ENCODE measurements around the gene C12orf75. TPM values are rescaled to one million over a fixed set of nuclear protein-coding genes. Genes with fewer than 3 reads are reported as not detected.

Gene C12orf75
- total RNA-seq, 1 experiment from 2014 or later: 46.0 TPM

DNA sequence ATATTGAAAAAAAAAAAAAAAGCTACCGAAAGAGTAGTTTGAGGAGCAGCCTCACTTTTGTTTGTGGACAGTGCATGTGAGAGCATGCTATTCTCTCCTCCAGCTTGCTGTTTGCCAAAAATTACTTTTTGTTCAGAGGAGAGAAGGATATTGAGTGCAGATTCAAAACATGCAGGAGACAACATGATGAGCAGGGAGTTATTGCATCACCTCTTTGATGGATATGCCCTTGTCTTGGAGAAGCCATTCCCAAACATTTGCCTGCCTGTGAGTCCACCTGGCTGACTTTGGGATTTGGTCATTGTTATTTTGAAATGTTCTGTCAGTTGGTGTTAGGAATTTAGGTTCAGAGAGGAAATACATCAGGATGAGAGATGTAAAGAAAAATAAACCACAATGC lies 2.4 kb downstream of the C12orf75 start:
- no peak for DNase-seq (ENCODE audit: low spot score)
- no TSS peak for BruUV-seq (replicated peaks)
- H3K27ac ChIP-seq (ENCODE audit: low read depth, low read length, poor library complexity, severe bottlenecking): no peak overlapping the region
- no peak overlapping the region for H3K4me3 ChIP-seq (ENCODE audit: low read depth, low read length, poor library complexity, severe bottlenecking)
- ChIA-PET POLR2A (ENCODE audit: low non-redundant PET) (no interaction called here), CTCF (no interaction called here)
- no peaks in the 10 kb centered on the region for H3K27me3 ChIP-seq (replicated peaks; ENCODE audit: insufficient read depth, low read depth, low read length, poor library complexity)
- H3K36me3 ChIP-seq (ENCODE audit: insufficient read depth, low read length, poor library complexity, severe bottlenecking): no peaks in the 10 kb centered on the region
- no peaks in the 10 kb centered on the region for H3K9me3 ChIP-seq (ENCODE audit: low read depth, low read length, poor library complexity, severe bottlenecking)
- no peak for TF ChIP-seq EZH2 (IDR thresholded peaks at IDR 0.05; ENCODE audit: borderline replicate concordance, low read depth, low read length, poor library complexity, severe bottlenecking)
- H3K4me1 ChIP-seq (ENCODE audit: insufficient read depth, low read length, poor library complexity, severe bottlenecking): peaks cover 9% of the 10 kb centered on the region
- intact Hi-C loops (cut with micrococcal nuclease; ENCODE audit: unreplicated experiment): no loop called here

DNA sequence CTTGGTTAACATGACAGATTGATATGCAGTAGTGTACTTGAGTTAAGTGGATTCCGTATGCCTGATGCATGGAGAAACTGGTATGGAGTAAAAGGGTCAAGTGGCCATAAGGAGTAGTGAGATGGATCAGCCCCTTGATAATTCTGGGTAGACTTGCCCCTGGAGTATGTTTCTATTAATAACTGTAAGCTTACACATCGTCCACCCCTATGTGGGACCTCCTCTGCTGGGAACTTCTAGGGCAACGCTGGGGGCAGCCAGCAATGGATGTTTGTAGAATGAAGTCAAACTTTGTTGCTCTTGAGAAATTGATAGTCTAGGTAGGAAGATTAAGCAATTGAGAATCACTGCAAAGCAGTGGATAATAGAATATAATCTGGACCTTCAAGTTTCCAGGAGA lies 3.5 kb downstream of the C12orf75 start:
- H3K27ac ChIP-seq (ENCODE audit: low read depth, low read length, poor library complexity, severe bottlenecking): no peak overlapping the region
- POLR2A ChIA-PET (ENCODE audit: low non-redundant PET): no interaction called here

GRCh38 chr12:105334582-105334981 lies 4.1 kb downstream of the C12orf75 start:
- no TSS peak for BruUV-seq (replicated peaks)
- Histone ChIP-seq H3K4me3 (ENCODE audit: low read depth, low read length, poor library complexity, severe bottlenecking) (no peak overlapping the region), H3K27ac (ENCODE audit: low read depth, low read length, poor library complexity, severe bottlenecking) (no peak overlapping the region), H3K27me3 (replicated peaks; ENCODE audit: insufficient read depth, low read depth, low read length, poor library complexity) (no peaks in the 10 kb centered on the region), H3K4me1 (ENCODE audit: insufficient read depth, low read length, poor library complexity, severe bottlenecking) (peaks cover 9% of the 10 kb centered on the region), H3K36me3 (ENCODE audit: insufficient read depth, low read length, poor library complexity, severe bottlenecking) (no peaks in the 10 kb centered on the region), H3K9me3 (ENCODE audit: low read depth, low read length, poor library complexity, severe bottlenecking) (no peaks in the 10 kb centered on the region)
- intact Hi-C loops (cut with micrococcal nuclease; ENCODE audit: unreplicated experiment): no loop called here
- no peak for DNase-seq (ENCODE audit: low spot score)
- ChIA-PET CTCF (no interaction called here), POLR2A (ENCODE audit: low non-redundant PET) (no interaction called here)
- TF ChIP-seq, protein P1, sequence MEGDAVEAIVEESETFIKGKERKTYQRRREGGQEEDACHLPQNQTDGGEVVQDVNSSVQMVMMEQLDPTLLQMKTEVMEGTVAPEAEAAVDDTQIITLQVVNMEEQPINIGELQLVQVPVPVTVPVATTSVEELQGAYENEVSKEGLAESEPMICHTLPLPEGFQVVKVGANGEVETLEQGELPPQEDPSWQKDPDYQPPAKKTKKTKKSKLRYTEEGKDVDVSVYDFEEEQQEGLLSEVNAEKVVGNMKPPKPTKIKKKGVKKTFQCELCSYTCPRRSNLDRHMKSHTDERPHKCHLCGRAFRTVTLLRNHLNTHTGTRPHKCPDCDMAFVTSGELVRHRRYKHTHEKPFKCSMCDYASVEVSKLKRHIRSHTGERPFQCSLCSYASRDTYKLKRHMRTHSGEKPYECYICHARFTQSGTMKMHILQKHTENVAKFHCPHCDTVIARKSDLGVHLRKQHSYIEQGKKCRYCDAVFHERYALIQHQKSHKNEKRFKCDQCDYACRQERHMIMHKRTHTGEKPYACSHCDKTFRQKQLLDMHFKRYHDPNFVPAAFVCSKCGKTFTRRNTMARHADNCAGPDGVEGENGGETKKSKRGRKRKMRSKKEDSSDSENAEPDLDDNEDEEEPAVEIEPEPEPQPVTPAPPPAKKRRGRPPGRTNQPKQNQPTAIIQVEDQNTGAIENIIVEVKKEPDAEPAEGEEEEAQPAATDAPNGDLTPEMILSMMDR (conservative IDR thresholded peaks at IDR 0.05; ENCODE audit: low read depth, low read length): no peak
- no peak for TF ChIP-seq EZH2 (IDR thresholded peaks at IDR 0.05; ENCODE audit: borderline replicate concordance, low read depth, low read length, poor library complexity, severe bottlenecking)

More for the DNA sequence above, 3.5 kb downstream of the C12orf75 start:
- CTCF ChIA-PET: no interaction called here
- Histone ChIP-seq H3K36me3 (ENCODE audit: insufficient read depth, low read length, poor library complexity, severe bottlenecking) (no peaks in the 10 kb centered on the region), H3K9me3 (ENCODE audit: low read depth, low read length, poor library complexity, severe bottlenecking) (no peaks in the 10 kb centered on the region), H3K4me3 (ENCODE audit: low read depth, low read length, poor library complexity, severe bottlenecking) (no peak overlapping the region), H3K27me3 (replicated peaks; ENCODE audit: insufficient read depth, low read depth, low read length, poor library complexity) (no peaks in the 10 kb centered on the region), H3K4me1 (ENCODE audit: insufficient read depth, low read length, poor library complexity, severe bottlenecking) (peaks cover 9% of the 10 kb centered on the region)
- DNase-seq (ENCODE audit: low spot score): no peak
- no peak for TF ChIP-seq EZH2 (IDR thresholded peaks at IDR 0.05; ENCODE audit: borderline replicate concordance, low read depth, low read length, poor library complexity, severe bottlenecking)
- TF ChIP-seq, protein P1 (conservative IDR thresholded peaks at IDR 0.05; ENCODE audit: low read depth, low read length): no peak
- BruUV-seq (replicated peaks): no TSS peak
- intact Hi-C loops (cut with micrococcal nuclease; ENCODE audit: unreplicated experiment): no loop called here

- Histone ChIP-seq H3K27ac (ENCODE audit: low read depth, low read length, poor library complexity, severe bottlenecking) (no peak overlapping the region), H3K36me3 (ENCODE audit: insufficient read depth, low read length, poor library complexity, severe bottlenecking) (no peaks in the 10 kb centered on the region), H3K4me1 (ENCODE audit: insufficient read depth, low read length, poor library complexity, severe bottlenecking) (peaks cover 9% of the 10 kb centered on the region), H3K4me3 (ENCODE audit: low read depth, low read length, poor library complexity, severe bottlenecking) (no peak overlapping the region), H3K9me3 (ENCODE audit: low read depth, low read length, poor library complexity, severe bottlenecking) (peaks cover 6% of the 10 kb centered on the region), H3K27me3 (replicated peaks; ENCODE audit: insufficient read depth, low read depth, low read length, poor library complexity) (no peaks in the 10 kb centered on the region)
- CTCF ChIA-PET: no interaction called here
- no TSS peak for BruUV-seq (replicated peaks)
- TF ChIP-seq EZH2 (IDR thresholded peaks at IDR 0.05; ENCODE audit: borderline replicate concordance, low read depth, low read length, poor library complexity, severe bottlenecking): no peak
- TF ChIP-seq, protein P1 (conservative IDR thresholded peaks at IDR 0.05; ENCODE audit: low read depth, low read length): no peak
- POLR2A ChIA-PET (ENCODE audit: low non-redundant PET): no interaction called here
- no peak for DNase-seq (ENCODE audit: low spot score)
- intact Hi-C loops (cut with micrococcal nuclease; ENCODE audit: unreplicated experiment): no loop called here
These were observed 5.4 kb downstream of the C12orf75 start for GRCh38 chr12:105335856-105336255.

Measured in A673 (cell line).